H9 (cell line): ENCODE measurements around the gene CYGB. TPM values are rescaled to one million over a fixed set of nuclear protein-coding genes. Genes with fewer than 3 reads are reported as not detected.

Source experiments
- DNase-seq: peaks from one replicate; pipeline ENCODE4 v3.0.0-alpha.2; 2017
- H2AFZ ChIP-seq: one replicate; pipeline ENCODE4 v1.6.1; 2013; ENCODE audit warnings: mild to moderate bottlenecking, low read length, control low read depth, moderate library complexity
- H2AK5ac ChIP-seq: 2 replicates; pipeline ENCODE4 v1.6.1; 2013; ENCODE audit warnings: low read length, control low read depth, mixed read lengths; ENCODE audit not compliant: insufficient read length
- H2BK120ac ChIP-seq: one replicate; pipeline ENCODE4 v1.6.1; 2013; ENCODE audit warnings: low read depth, mild to moderate bottlenecking, low read length, control low read depth, inconsistent platforms; ENCODE audit not compliant: poor library complexity, severe bottlenecking
- H2BK12ac ChIP-seq: 2 replicates; pipeline ENCODE4 v1.6.1; 2013; ENCODE audit warnings: low read length, control low read depth, mixed read lengths, low read depth; ENCODE audit not compliant: insufficient read length
- H2BK15ac ChIP-seq: 2 replicates; pipeline ENCODE4 v1.6.1; 2013; ENCODE audit warnings: low read depth, low read length, control low read depth
- H2BK20ac ChIP-seq: one replicate; pipeline ENCODE4 v1.6.1; 2013; ENCODE audit warnings: low read depth, mild to moderate bottlenecking, low read length, control low read depth, inconsistent platforms; ENCODE audit not compliant: poor library complexity, severe bottlenecking
- H2BK5ac ChIP-seq: 2 replicates; pipeline ENCODE4 v1.6.1; 2013; ENCODE audit warnings: low read length, control low read depth, mixed read lengths; ENCODE audit not compliant: insufficient read length
- H3K14ac ChIP-seq: 2 replicates; pipeline ENCODE4 v1.6.1; 2013; ENCODE audit warnings: low read length, control low read depth; ENCODE audit not compliant: insufficient read depth
- H3K18ac ChIP-seq: 2 replicates; pipeline ENCODE4 v1.6.1; 2013; ENCODE audit warnings: low read depth, mild to moderate bottlenecking, mixed read lengths, low read length, control low read depth; ENCODE audit not compliant: insufficient read length
- H3K23ac ChIP-seq: 2 replicates; pipeline ENCODE4 v1.6.1; 2013; ENCODE audit warnings: low read length, control low read depth, mixed read lengths, low read depth; ENCODE audit not compliant: insufficient read length
- H3K23me2 ChIP-seq: 2 replicates; pipeline ENCODE4 v1.6.1; 2013; ENCODE audit warnings: low read depth, mild to moderate bottlenecking, mixed read lengths, low read length, control low read depth; ENCODE audit not compliant: insufficient read length, poor library complexity, severe bottlenecking
- H3K27ac ChIP-seq: 2 replicates; pipeline ENCODE4 v1.5.1; 2013; ENCODE audit warnings: low read length, control low read depth, mixed read lengths, low read depth; ENCODE audit not compliant: insufficient read length
- H3K27me3 ChIP-seq: 2 replicates; pipeline ENCODE4 v1.6.1; 2013; ENCODE audit warnings: low read length, control low read depth, inconsistent platforms; ENCODE audit not compliant: insufficient read depth
- H3K4ac ChIP-seq: 2 replicates; pipeline ENCODE4 v1.6.1; 2013; ENCODE audit warnings: low read depth, mild to moderate bottlenecking, control low read depth, inconsistent platforms, low read length, moderate library complexity
- H3K4me1 ChIP-seq: 2 replicates; pipeline ENCODE4 v1.6.1; 2013; ENCODE audit warnings: low read length, control low read depth, inconsistent platforms; ENCODE audit not compliant: insufficient read depth
- H3K4me2 ChIP-seq: 2 replicates; pipeline ENCODE4 v1.6.1; 2013; ENCODE audit warnings: low read length, control low read depth, mixed read lengths; ENCODE audit not compliant: insufficient read length, insufficient read depth
- H3K56ac ChIP-seq: 2 replicates; pipeline ENCODE4 v1.6.1; 2013; ENCODE audit warnings: low read depth, mild to moderate bottlenecking, mixed read lengths, low read length, control low read depth; ENCODE audit not compliant: insufficient read length
- H3K79me1 ChIP-seq: 2 replicates; pipeline ENCODE4 v1.6.1; 2013; ENCODE audit warnings: low read depth, mild to moderate bottlenecking, moderate library complexity, low read length, control low read depth, inconsistent platforms; ENCODE audit not compliant: insufficient read depth, poor library complexity, severe bottlenecking
- H3K79me2 ChIP-seq: 2 replicates; pipeline ENCODE4 v1.6.1; 2013; ENCODE audit warnings: low read length, control low read depth, inconsistent platforms; ENCODE audit not compliant: insufficient read depth
- H3K9ac ChIP-seq: 2 replicates; pipeline ENCODE4 v1.6.1; 2013; ENCODE audit warnings: low read length, control low read depth, mixed read lengths; ENCODE audit not compliant: insufficient read length; ENCODE audit errors: extremely low read depth
- H3K9me3 ChIP-seq: one replicate; pipeline ENCODE4 v1.6.1; 2013; ENCODE audit warnings: low read depth, low read length, inconsistent platforms; ENCODE audit not compliant: control insufficient read depth
- H3T11ph ChIP-seq: one replicate; pipeline ENCODE4 v1.6.1; 2013; ENCODE audit warnings: mild to moderate bottlenecking, low read length, control low read depth, inconsistent platforms
- H4K20me1 ChIP-seq: one replicate; pipeline ENCODE4 v1.6.1; 2013; ENCODE audit not compliant: control insufficient read depth, insufficient read length, insufficient read depth
- H4K5ac ChIP-seq: 2 replicates; pipeline ENCODE4 v1.6.1; 2013; ENCODE audit warnings: low read depth, mild to moderate bottlenecking, mixed read lengths, low read length, control low read depth; ENCODE audit not compliant: insufficient read length
- H4K8ac ChIP-seq: replicated peaks from 2 replicates; pipeline ENCODE4 v1.6.1; 2013; ENCODE audit warnings: low read length, control low read depth, mixed read lengths, low read depth; ENCODE audit not compliant: insufficient read length
- H4K91ac ChIP-seq: 2 replicates; pipeline ENCODE4 v1.6.1; 2013; ENCODE audit warnings: low read depth, mild to moderate bottlenecking, moderate library complexity, mixed read lengths, low read length, control low read depth; ENCODE audit not compliant: insufficient read length
- H3K27ac Mint-ChIP-seq, 3 experiments: 2 replicates in 2 of 3; 3 replicates in 1 of 3; pipeline ENCODE4 v1.8.0; 2020 to 2021; ENCODE audit warnings: mixed read lengths in 3 of 3, mild to moderate bottlenecking in 1 of 3, moderate library complexity in 1 of 3
- H3K27me3 Mint-ChIP-seq: 2 replicates; pipeline ENCODE4 v1.8.0; 2021; ENCODE audit warnings: low read depth, mild to moderate bottlenecking, moderate library complexity, mixed read lengths
- H3K36me3 Mint-ChIP-seq, 3 experiments: 2 replicates in 2 of 3; 3 replicates in 1 of 3; pipeline ENCODE4 v1.8.0; 2020 to 2021; ENCODE audit warnings: low read depth in 3 of 3, mixed read lengths in 3 of 3; ENCODE audit not compliant: insufficient read depth in 1 of 3
- H3K4me1 Mint-ChIP-seq, 2 experiments: 2 replicates each; pipeline ENCODE4 v1.8.0; 2020; ENCODE audit warnings: mixed read lengths in 2 of 2
- H3K4me3 Mint-ChIP-seq, 2 experiments: 2 replicates in 1 of 2; 3 replicates in 1 of 2; pipeline ENCODE4 v1.8.0; 2020 to 2021; ENCODE audit warnings: mild to moderate bottlenecking in 2 of 2, mixed read lengths in 2 of 2, moderate library complexity in 1 of 2
- H3K9me3 Mint-ChIP-seq, 2 experiments: 2 replicates in 1 of 2; 3 replicates in 1 of 2; pipeline ENCODE4 v1.8.0; 2020; ENCODE audit warnings: mild to moderate bottlenecking in 2 of 2, mixed read lengths in 2 of 2, moderate library complexity in 1 of 2
- CTCF ChIP-seq: fragments of 200-600 bp; sonication (generic); conservative IDR thresholded peaks from 3 replicates; pipeline ENCODE4 v1.8.0; 2021; ENCODE audit warnings: antibody characterized with exemption, mild to moderate bottlenecking
- WGBS: extraction: QIAGEN DNeasy Blood & Tissue Kit; methylation state at CpG from one replicate; pipeline ENCODE4 v1.1.7; 2013; ENCODE audit warnings: missing lambda C conversion rate, low lambda C conversion rate, mixed read lengths; ENCODE audit not compliant: insufficient read length; ENCODE audit errors: extremely low coverage; 5-methylcytosine and 5-hydroxymethylcytosine counted together
- total RNA-seq: library from RNA; stranded (reverse); gene quantifications from 2 replicates; pipeline ENCODE4 v1.2.1, GENCODE V29; 2021

Gene CYGB
- total RNA-seq, 1 experiment from 2014 or later, result 2.4 TPM

- TF ChIP-seq CTCF, result no peak
- Histone ChIP-seq H2AK5ac (no peak overlapping the region), H3K79me2 (no peaks in the 10 kb centered on the region), H4K8ac (no peak overlapping the region), H2BK20ac (no peak overlapping the region), H2AFZ (no peak overlapping the region), H3T11ph (no peak overlapping the region), H3K9me3 (no peaks in the 10 kb centered on the region), H3K79me1 (no peaks in the 10 kb centered on the region), H2BK15ac (no peak overlapping the region), H2BK5ac (no peak overlapping the region), H3K23me2 (peaks cover 11% of the 10 kb centered on the region), H4K20me1 (peaks cover 2% of the 10 kb centered on the region), H3K14ac (no peak overlapping the region; the same call in 1 of the 2 replicates), H3K23ac (no peak overlapping the region), H3K4ac (no peak overlapping the region), H3K27me3 (peaks cover 36% of the 10 kb centered on the region; the same call in 1 of the 2 replicates), H3K27ac (no peak overlapping the region), H2BK12ac (no peak overlapping the region), H3K9ac (no peak overlapping the region), H3K4me2 (peak overlapping the region; percentile 67), H3K18ac (no peak overlapping the region), H4K91ac (no peak overlapping the region), H3K56ac (no peak overlapping the region), H4K5ac (no peak overlapping the region), H2BK120ac (no peak overlapping the region), H3K4me1 (no peaks in the 10 kb centered on the region; the same call in 1 of the 2 replicates)
- peaks cover 29 to 43% of the 10 kb centered on the region in 2 experiments for H3K4me1 Mint-ChIP-seq
- H3K36me3 Mint-ChIP-seq, result no peaks in the 10 kb centered on the region; a peak in 1 of 7 replicates
- peak overlapping the region; percentile 59 to 80 for H3K4me3 Mint-ChIP-seq
- peaks cover 80% of the 10 kb centered on the region for H3K27me3 Mint-ChIP-seq
- no CpG with 5 or more reads among the region's 17 CpGs for WGBS
- DNase-seq, result no peak
- H3K27ac Mint-ChIP-seq, result no peak overlapping the region
- H3K9me3 Mint-ChIP-seq, result peaks cover 2 to 11% of the 10 kb centered on the region in 2 experiments; a peak in 3 of 5 replicates
Observed at GRCh38 chr17:76584427-76585032, 47.0 kb upstream of the CYGB start.
